Activated effector memory CD4-positive, alpha-beta T cell treated with Interleukin-2 at 50 U/mL for 16 hours (primary cell): ENCODE results near the gene INSC.

Source experiments
- DNase-seq: peaks from one replicate; pipeline ENCODE4 v3.0.0-alpha.2; 2020

The INSC gene

DNA sequence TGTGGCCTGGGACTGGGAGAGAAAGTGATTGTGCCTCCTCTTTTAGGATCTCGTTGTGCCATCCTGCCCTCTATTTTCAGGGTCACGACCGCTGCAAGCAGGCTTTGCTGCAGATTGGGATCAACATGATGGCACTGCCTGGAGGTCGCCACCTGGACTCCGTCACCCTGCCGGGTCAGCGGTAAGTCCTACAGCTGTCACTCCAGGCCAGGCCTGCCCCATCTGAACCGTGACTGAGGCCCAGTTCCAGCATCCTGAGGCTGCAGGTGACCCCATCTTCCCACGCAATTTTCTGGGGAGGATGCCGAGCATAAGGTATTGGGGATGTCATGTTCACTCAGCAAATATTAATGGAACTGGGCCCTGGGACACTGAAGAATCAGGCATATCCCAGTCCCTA lies 34.3 kb downstream of the INSC start:
- DNase-seq = no peak

DNA sequence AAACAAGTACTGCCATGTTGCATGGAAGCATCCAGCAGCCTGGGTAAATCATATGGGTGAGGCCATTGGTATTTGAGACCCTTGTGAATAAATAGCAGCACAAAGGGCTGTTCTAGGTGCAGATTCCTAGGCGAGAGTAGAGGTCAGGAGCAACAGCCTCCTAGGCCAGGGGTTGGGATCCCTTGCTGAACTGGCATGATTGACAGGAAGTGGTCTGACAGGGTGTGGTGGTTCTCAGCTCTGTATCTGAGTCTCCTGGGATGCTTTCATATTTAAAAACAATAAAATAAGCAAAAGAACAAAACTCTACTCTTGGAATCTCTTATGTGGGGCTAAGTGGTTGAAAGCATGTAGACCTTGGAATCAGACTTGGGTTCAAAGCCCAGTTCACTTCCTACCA lies 35.8 kb downstream of the INSC start:
- no peak for DNase-seq

- DNase-seq = no peak
Observed at GRCh38 chr11:15153231-15153630, 38.5 kb downstream of the INSC start.

DNA sequence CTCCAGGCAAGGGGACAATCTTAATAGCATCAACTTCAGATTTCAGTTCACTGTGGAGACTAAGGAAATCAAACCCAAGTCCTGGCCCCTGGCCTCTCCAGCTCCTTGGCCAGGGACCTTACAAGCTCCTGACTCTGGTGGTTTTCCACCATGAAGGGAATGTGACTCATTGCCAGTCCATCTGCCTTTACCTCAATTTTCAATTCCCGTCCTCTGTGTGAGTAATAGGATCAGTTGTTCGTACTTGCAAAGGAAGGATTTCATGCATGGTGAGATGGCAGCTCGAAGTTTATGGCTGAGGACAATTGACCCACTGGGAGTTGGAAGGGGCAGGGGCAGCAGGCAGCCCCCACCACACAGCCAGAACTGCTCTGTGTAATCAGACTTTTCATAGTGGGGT lies 42.5 kb downstream of the INSC start:
- DNase-seq = no peak

- DNase-seq = no peak
Observed at GRCh38 chr11:15157606-15158137, 42.9 kb downstream of the INSC start.

DNA sequence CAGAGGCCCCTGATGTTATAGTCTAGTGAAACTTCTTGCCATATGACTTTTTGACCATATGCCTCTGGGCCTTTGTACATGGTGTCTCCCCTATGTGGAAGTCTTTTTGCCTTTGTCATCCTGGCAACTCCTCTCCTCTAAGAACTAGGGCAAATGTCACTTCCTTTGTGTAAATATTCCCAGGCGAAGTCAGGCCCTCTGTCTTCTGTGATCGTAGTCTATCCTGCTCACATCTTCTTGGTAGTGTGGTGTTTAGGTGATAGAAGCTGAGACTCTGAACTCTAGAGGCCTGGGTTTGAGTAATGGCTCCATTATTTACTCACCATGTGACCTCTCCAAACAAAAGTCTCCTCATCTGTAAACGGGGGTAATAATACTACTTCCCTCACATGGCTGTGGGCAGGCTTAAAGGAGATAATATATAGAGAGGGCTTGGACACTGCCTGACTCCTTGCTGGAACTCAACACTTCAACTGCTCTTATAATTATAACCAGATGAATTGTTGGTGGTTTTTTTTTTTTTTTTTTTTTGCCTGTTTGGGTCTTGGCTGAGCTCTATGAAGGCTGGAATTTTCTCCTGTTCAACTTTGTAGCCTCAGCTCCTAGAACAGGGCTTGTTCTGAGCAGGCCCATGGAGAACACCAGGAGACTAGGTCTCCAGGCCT lies 43.8 kb downstream of the INSC start:
- DNase-seq = no peak

DNA sequence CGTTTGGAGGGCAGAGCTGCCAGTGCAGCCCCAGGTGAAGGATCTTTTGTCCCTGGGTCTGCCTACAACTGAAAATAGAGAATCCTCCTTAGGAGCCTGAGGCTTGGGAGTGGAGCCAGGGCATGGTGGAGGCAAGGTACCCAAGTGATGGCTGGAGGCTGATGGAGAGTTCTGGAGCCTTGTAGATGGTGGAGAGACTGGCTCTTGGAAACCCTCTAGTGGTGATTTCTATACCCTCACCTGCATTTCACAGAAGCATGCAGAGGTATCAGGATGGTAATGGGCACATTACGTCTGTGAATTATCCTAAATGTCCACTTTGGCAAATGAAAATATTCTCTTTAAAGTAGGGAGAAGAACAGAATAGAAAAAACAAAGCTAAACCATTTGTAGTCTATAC lies 44.4 kb downstream of the INSC start:
- DNase-seq = no peak

GRCh38 chr11:15161790-15162189 lies 47.1 kb downstream of the INSC start:
- no peak for DNase-seq

GRCh38 chr11:15163136-15163535 lies 48.4 kb downstream of the INSC start:
- DNase-seq = no peak

GRCh38 chr11:15166204-15166603 lies 51.5 kb downstream of the INSC start:
- DNase-seq = no peak

GRCh38 chr11:15169815-15170551 lies 55.3 kb downstream of the INSC start:
- DNase-seq = no peak

GRCh38 chr11:15170698-15171097 lies 56.0 kb downstream of the INSC start:
- DNase-seq = no peak

GRCh38 chr11:15171956-15172355 lies 57.2 kb downstream of the INSC start:
- no peak for DNase-seq

DNA sequence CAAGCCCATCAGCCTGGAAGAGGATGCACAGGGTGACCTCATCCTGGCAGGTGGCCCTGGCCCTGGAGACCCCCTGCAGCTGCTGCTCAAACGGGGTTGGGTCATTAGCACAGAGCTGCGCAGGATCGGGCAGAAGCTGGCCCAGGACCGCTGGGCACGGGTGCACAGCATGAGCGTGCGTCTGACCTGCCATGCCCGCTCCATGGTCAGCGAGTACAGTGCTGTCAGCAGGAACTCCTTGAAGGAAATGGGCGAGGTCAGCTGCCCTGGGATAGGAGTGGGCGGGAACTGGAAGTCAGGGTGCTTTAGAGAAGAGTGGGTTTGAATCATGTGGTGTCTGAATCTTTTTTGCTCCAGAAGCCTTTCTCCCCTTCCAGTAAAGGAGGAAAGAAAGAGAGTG lies 61.1 kb downstream of the INSC start:
- DNase-seq = no peak

DNA sequence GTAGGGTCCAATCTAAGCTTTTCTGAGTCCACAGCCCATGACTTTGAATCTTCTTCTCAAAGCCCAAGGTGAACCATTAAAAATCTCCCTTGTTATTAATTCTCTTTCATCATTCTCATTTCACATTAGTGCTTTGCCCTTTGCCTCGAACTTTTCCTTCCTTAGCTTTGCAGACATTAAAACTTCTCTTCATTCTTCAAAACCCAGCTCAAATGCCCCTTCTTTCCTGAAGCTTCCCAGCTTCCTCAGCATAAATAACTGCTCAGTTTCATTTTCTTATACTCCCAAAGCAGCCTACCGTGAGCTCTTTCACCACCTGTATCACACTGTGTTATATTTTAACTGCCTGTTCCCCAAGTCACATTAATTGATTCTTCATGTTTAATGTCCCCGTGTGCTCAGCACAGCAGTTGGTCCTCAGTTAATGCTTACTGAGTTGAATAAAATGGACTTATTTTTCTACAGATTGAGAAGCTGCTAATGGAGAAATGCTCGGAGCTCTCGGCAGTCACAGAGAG lies 62.0 kb downstream of the INSC start:
- no peak for DNase-seq

DNA sequence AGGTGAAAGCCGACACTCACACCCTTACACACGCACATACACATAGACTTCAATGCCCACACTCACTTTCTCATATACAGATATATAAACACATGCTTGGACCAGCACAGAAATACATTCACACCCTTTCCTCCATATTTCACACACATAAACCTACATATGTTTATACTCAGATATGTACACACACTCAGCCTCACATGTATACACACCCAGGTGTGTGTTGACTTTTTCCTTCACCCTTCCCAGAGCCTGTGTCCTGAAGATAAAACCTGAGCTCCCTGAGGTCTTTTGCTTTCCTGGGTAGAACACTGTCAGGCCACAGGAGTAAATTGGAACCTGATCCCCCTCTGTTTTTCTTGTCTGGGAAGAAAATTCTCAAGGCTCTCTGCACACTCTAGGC lies 62.8 kb downstream of the INSC start:
- DNase-seq = no peak

DNA sequence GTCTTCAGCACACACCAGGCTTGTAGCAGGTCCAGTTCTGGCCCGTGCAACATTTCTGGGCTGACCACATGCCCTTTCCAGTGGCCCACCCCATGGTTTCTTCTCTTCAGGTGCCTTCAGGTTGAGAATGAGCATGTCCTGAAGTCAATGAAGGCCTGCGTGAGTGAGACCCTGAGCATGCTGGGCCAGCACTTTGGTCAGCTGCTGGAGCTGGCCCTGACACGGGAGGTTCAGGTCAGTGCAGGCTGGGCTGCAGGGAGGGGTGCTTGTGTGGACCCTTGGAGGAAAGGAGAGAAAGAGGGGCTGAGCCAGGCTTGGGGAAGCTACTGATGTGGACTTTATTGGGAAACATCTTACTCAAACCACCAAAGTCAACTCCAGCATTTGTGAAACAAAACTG lies 63.5 kb downstream of the INSC start:
- DNase-seq = no peak

DNA sequence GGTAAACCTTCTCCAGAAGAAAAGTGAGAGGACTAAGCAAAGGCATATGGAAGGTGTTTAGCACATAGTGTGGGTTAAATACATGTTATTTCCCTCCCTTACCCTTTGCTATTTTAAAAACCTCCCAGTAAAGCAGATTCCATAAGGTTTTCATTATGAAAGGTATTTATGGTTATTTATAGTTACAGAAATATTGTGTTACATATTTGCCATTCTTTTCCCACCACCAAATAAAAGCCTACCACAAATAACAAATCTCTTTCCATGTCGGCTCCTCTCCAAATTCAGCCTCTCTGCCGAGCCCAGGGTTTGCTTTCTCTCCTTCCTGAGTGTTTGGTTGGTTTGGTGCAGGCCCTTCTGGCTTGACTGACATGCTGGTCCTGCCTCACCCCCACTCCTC lies 64.4 kb downstream of the INSC start:
- DNase-seq = no peak

DNA sequence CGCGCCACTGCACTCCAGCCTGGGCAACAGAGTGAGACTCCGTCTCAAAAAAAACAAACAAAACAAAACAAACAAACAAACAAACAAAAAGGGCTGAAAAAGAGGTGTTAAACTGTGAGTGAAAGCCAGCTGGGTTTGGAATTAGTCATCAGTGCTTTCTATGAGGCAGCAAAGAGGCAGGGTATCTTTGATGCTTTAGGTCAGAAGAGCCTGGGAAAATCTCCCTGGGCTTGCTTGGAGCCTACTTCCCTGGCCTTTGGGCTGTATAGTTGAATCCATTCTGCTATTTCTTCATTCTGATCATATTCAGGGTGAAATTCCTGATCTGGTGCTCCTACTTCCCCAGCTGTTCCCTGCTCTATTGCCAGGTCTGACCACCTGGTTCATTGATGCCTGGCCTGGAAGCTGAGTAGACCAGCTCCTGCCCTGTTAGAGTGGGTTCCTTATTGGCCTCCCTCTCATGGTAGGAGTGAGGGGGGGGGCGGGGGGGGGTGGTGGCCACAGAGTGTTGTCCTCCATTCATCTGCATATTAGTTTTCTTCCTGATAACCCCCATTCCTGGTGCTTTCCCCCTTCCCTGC lies 65.6 kb downstream of the INSC start:
- DNase-seq = no peak

DNA sequence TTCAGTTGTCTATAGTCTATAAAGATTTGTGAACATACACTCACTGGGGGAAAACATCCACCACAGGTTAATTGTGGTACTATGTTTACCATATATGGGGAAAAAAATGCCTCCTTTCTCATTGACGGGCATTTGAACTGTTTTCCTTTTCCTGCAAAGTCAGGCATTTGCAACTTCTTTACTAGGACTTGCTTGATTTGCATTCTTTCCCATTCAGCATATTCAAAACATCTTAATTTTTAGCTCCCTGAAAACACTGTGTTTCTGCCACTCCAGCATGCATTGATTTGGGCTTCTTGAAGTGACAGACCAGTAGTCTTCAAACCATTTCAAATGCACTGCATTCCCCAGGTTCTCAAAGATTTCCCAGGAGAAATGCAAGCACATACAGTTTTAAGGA lies 67.6 kb downstream of the INSC start:
- no peak for DNase-seq

- no peak for DNase-seq
Observed at GRCh38 chr11:15185021-15185420, 70.3 kb downstream of the INSC start.

- no peak for DNase-seq
Observed at GRCh38 chr11:15186146-15186545, 71.4 kb downstream of the INSC start.

GRCh38 chr11:15189189-15189588 lies 74.5 kb downstream of the INSC start:
- no peak for DNase-seq
